Endothelial cell of umbilical vein (primary cell): ENCODE results near the gene TWIST2.

ENCODE experiments used
- MAX ChIP-seq: IDR thresholded peaks from 2 replicates; pipeline ENCODE4 v1.6.1; 2011; ENCODE audit not compliant: insufficient read depth, insufficient read length
- MYC ChIP-seq: IDR thresholded peaks from one replicate; pipeline ENCODE4 v1.6.1; 2011; ENCODE audit warnings: mild to moderate bottlenecking, low read depth, low read length
- POLR2A ChIP-seq: IDR thresholded peaks from 2 replicates; pipeline ENCODE4 v1.6.1; 2012; ENCODE audit warnings: low read depth, mild to moderate bottlenecking, control low read depth, low read length
- POLR2AphosphoS5 ChIP-seq: IDR thresholded peaks from 2 replicates; pipeline ENCODE4 v1.6.1; 2012; ENCODE audit warnings: low read depth, mild to moderate bottlenecking, control low read depth, low read length, moderate library complexity; ENCODE audit not compliant: insufficient read depth
- TF ChIP-seq, protein P1 (sequence below), 2 donors: IDR thresholded peaks; 1 replicate in 1 of 2; 2 replicates in 1 of 2; pipeline ENCODE4 v1.5.1; 2011; ENCODE audit warnings: low read length in 2 of 2, mild to moderate bottlenecking in 2 of 2, moderate library complexity in 2 of 2, control low read depth in 1 of 2, inconsistent platforms in 1 of 2, low read depth in 1 of 2; ENCODE audit not compliant: insufficient read depth in 1 of 2; ENCODE audit errors: extremely low read depth in 1 of 2

- TF ChIP-seq, protein P1, sequence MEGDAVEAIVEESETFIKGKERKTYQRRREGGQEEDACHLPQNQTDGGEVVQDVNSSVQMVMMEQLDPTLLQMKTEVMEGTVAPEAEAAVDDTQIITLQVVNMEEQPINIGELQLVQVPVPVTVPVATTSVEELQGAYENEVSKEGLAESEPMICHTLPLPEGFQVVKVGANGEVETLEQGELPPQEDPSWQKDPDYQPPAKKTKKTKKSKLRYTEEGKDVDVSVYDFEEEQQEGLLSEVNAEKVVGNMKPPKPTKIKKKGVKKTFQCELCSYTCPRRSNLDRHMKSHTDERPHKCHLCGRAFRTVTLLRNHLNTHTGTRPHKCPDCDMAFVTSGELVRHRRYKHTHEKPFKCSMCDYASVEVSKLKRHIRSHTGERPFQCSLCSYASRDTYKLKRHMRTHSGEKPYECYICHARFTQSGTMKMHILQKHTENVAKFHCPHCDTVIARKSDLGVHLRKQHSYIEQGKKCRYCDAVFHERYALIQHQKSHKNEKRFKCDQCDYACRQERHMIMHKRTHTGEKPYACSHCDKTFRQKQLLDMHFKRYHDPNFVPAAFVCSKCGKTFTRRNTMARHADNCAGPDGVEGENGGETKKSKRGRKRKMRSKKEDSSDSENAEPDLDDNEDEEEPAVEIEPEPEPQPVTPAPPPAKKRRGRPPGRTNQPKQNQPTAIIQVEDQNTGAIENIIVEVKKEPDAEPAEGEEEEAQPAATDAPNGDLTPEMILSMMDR (IDR thresholded peaks at IDR 0.05; ENCODE audit: extremely low read depth in 1 of 2, insufficient read depth in 1 of 2, low read depth in 1 of 2, low read length in 2 of 2), result no peak
- no peak for TF ChIP-seq POLR2A
- no peak for TF ChIP-seq MAX
- TF ChIP-seq MYC, result no peak
- TF ChIP-seq POLR2AphosphoS5, result no peak
Measured at GRCh38 chr2:238863749-238864206, 15.9 kb downstream of the TWIST2 start.
